NB4 (cell line): ENCODE data around the gene CDH4.

Experiments
- CTCF ChIP-seq: IDR thresholded peaks from one replicate; pipeline ENCODE4 v1.5.1; 2012; ENCODE audit warnings: low read depth, low read length
- MAX ChIP-seq: IDR thresholded peaks from 2 replicates; pipeline ENCODE4 v1.6.1; 2011; ENCODE audit warnings: low read depth, low read length
- POLR2A ChIP-seq: IDR thresholded peaks from 2 replicates; pipeline ENCODE4 v1.6.1; 2011; ENCODE audit warnings: mild to moderate bottlenecking; ENCODE audit not compliant: insufficient read length; ENCODE audit errors: extremely low read depth

DNA sequence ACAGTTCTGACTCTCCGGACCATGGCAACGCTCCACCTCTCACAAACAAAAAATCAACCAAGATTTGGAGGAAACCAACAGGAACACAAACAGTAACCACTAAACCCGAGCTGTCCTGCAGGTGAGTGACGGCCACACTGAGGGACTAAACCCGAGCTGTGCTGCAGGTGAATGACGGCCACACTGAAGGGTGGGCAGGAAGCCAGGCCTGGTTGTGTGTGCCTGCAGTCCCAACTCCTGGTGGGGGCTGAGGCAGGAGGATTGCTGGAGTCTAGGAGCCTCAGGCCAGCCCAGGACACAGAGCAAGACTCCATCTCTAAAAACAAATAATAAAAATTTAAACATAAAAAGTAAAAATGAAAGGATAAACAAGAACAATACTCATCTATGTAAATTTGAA lies 733.0 kb downstream of the CDH4 start:
- no peak for TF ChIP-seq CTCF
- TF ChIP-seq POLR2A = no peak
- TF ChIP-seq MAX = no peak
